DMS79 (cell line): ENCODE measurements around the gene FGG.

Experiments used
- DNase-seq: peaks from one replicate; lab custom pipeline; 2025; lab: John Stamatoyannopoulos, UW

Gene FGG

GRCh38 chr4:154585369-154586018, 27.0 kb downstream of the FGG start:
- no peak for DNase-seq

- DNase-seq, result no peak
These were observed 28.2 kb downstream of the FGG start for GRCh38 chr4:154584259-154584658.

GRCh38 chr4:154583677-154584076, 28.8 kb downstream of the FGG start:
- DNase-seq, result no peak

GRCh38 chr4:154583230-154583629, 29.2 kb downstream of the FGG start:
- DNase-seq, result no peak

- no peak for DNase-seq
These were observed 29.7 kb downstream of the FGG start for GRCh38 chr4:154582723-154583122.

- DNase-seq, result no peak
These were observed 32.5 kb downstream of the FGG start for GRCh38 chr4:154579927-154580326.

GRCh38 chr4:154578919-154579318, 33.5 kb downstream of the FGG start:
- no peak for DNase-seq

GRCh38 chr4:154577324-154577723, 35.1 kb downstream of the FGG start:
- DNase-seq, result no peak

GRCh38 chr4:154574311-154574710, 38.1 kb downstream of the FGG start:
- no peak for DNase-seq

GRCh38 chr4:154573190-154573870, 39.1 kb downstream of the FGG start:
- no peak for DNase-seq

- DNase-seq, result no peak
These were observed 42.9 kb downstream of the FGG start for GRCh38 chr4:154569584-154569983.

- no peak for DNase-seq
These were observed 43.4 kb downstream of the FGG start for GRCh38 chr4:154569028-154569427.

GRCh38 chr4:154566639-154567204, 45.7 kb downstream of the FGG start:
- no peak for DNase-seq

- DNase-seq, result no peak
These were observed 46.8 kb downstream of the FGG start for GRCh38 chr4:154565704-154566103.

GRCh38 chr4:154564311-154564710, 48.1 kb downstream of the FGG start:
- no peak for DNase-seq

GRCh38 chr4:154562697-154563254, 49.7 kb downstream of the FGG start, which contains the start of gene FGB:
Gene FGB (plus strand): TSS chr4:154563011. CDS start chr4:154563019, 8 bp downstream.
- DNase-seq, result no peak

- no peak for DNase-seq
These were observed 51.6 kb downstream of the FGG start for GRCh38 chr4:154560824-154561231.

GRCh38 chr4:154560419-154560801, 52.0 kb downstream of the FGG start:
- DNase-seq, result no peak

- no peak for DNase-seq
These were observed 52.7 kb downstream of the FGG start for GRCh38 chr4:154559494-154560418.

- no peak for DNase-seq
These were observed 53.3 kb downstream of the FGG start for GRCh38 chr4:154559141-154559493.
